ENCODE data around the gene POLH.

GRCh38 chr6:43532201-43532600, 43.8 kb upstream of the POLH start:
- TF ChIP-seq CTCF (IDR thresholded peaks at IDR 0.05): no peak
- no peak for TF ChIP-seq EP300 (IDR thresholded peaks at IDR 0.05)
